HCT116 (cell line): ENCODE measurements around the gene ERLIN1. TPM values are rescaled to one million over a fixed set of nuclear protein-coding genes. Genes with fewer than 3 reads are reported as not detected.

ENCODE experiments used
- ATAC-seq: fragments of 200-7000 bp; cut with Tn5 transposase; 2 replicates; pipeline ENCODE4 v1.9.1; 2020; ENCODE audit warnings: mild to moderate bottlenecking, moderate library complexity
- BruUV-seq: library from RNA; stranded (reverse); fragments of 400-500 nt; replicated peaks from 2 replicates; lab custom pipeline; 2021; lab: Mats Ljungman, UMichigan
- CTCF ChIA-PET: fragments of 300-600 bp; sonication (Branson Sonifier 250); formaldehyde crosslinking; loops from one replicate; lab custom pipeline; 2021; ENCODE audit warnings: antibody characterized with exemption; lab: Charles Lee
- POLR2A ChIA-PET: fragments of 300-600, 350-600 bp; sonication (Branson Sonifier 250); formaldehyde crosslinking; loops from one replicate; lab custom pipeline; 2021; ENCODE audit warnings: antibody characterized with exemption; lab: Charles Lee
- RAD21 ChIA-PET, 2 experiments: fragments of 300-600 bp; sonication (Branson Sonifier 250); formaldehyde crosslinking; loops; one replicate each; lab custom pipeline; 2023; ENCODE audit warnings: low total read pairs in 2 of 2; ENCODE audit not compliant: uncharacterized antibody in 2 of 2, unreplicated experiment in 2 of 2, low non-redundant PET in 1 of 2; lab: Charles Lee
- DNase-seq: peaks from one replicate; pipeline ENCODE4 v3.0.0-alpha.2; 2010; ENCODE audit warnings: low read depth, low spot score
- H2AFZ ChIP-seq: fragments of 200-600 bp; shearing (Covaris generic), sonication (generic); 2 replicates; pipeline ENCODE4 v1.6.1; 2017; ENCODE audit warnings: low read depth, mixed run types, mixed read lengths, antibody characterized with exemption, low read length; ENCODE audit not compliant: poor library complexity, severe bottlenecking
- H3K27ac ChIP-seq: 2 replicates; pipeline ENCODE4 v1.5.1; 2012; ENCODE audit warnings: low read depth, low read length
- H3K27me3 ChIP-seq: fragments of 200-600 bp; sonication (generic); 2 replicates; pipeline ENCODE4 v1.6.1; 2016; ENCODE audit warnings: mixed run types, low read length, mixed read lengths; ENCODE audit not compliant: insufficient read depth
- H3K36me3 ChIP-seq, 2 experiments: fragments of 200-500 bp in 1 of 2; fragments of 200-600 bp in 1 of 2; sonication (Bioruptor generic) in 1 of 2; sonication (generic) in 1 of 2; 2 replicates each; pipeline versions ENCODE4 v1.5.1 to v1.6.1; 2014 to 2016; ENCODE audit warnings: low read length in 2 of 2, inconsistent platforms in 1 of 2, mixed read lengths in 1 of 2, mixed run types in 1 of 2; ENCODE audit not compliant: insufficient read depth in 2 of 2, control insufficient read depth in 1 of 2
- H3K4me1 ChIP-seq, 2 experiments: fragments of 200-600 bp in 1 of 2; sonication (generic) in 1 of 2; 2 replicates each; pipeline versions ENCODE4 v1.5.1 to v1.6.1; 2012 to 2017; ENCODE audit warnings: low read length in 2 of 2, inconsistent platforms in 1 of 2, mild to moderate bottlenecking in 1 of 2, mixed read lengths in 1 of 2, mixed run types in 1 of 2, moderate library complexity in 1 of 2; ENCODE audit not compliant: insufficient read depth in 2 of 2, control insufficient read depth in 1 of 2
- H3K4me2 ChIP-seq: fragments of 200-600 bp; sonication (generic); 2 replicates; pipeline ENCODE4 v1.6.1; 2017; ENCODE audit warnings: mixed run types, low read length, mixed read lengths
- H3K4me3 ChIP-seq, 2 experiments: fragments of 200-600 bp in 1 of 2; sonication (generic) in 1 of 2; replicated peaks in 1 of 2; 2 replicates each; pipeline ENCODE4 v1.5.1; 2011 to 2016; ENCODE audit warnings: low read length in 2 of 2, control low read depth in 1 of 2, low read depth in 1 of 2, mild to moderate bottlenecking in 1 of 2, mixed read lengths in 1 of 2, mixed run types in 1 of 2
- H3K79me2 ChIP-seq: fragments of 200-600 bp; sonication (generic); 2 replicates; pipeline ENCODE4 v1.6.1; 2017; ENCODE audit warnings: mild to moderate bottlenecking, mixed run types, low read length, moderate library complexity, mixed read lengths; ENCODE audit not compliant: insufficient read depth
- H3K9ac ChIP-seq: fragments of 200-600 bp; sonication (generic); 2 replicates; pipeline ENCODE4 v1.6.1; 2016; ENCODE audit warnings: low read length, mixed read lengths
- H3K9me2 ChIP-seq: fragments of 200-600 bp; sonication (generic), shearing (Covaris generic); 2 replicates; pipeline ENCODE4 v1.6.1; 2017; ENCODE audit warnings: mixed run types, mild to moderate bottlenecking, moderate library complexity; ENCODE audit not compliant: insufficient read depth
- H3K9me3 ChIP-seq, 2 experiments: fragments of 200-500 bp in 1 of 2; fragments of 200-600 bp in 1 of 2; sonication (Bioruptor generic) in 1 of 2; sonication (generic) in 1 of 2; 2 replicates each; pipeline ENCODE4 v1.6.1; 2014 to 2017; ENCODE audit warnings: low read length in 2 of 2, mixed read lengths in 2 of 2, inconsistent platforms in 1 of 2, low read depth in 1 of 2, mild to moderate bottlenecking in 1 of 2, mixed run types in 1 of 2, moderate library complexity in 1 of 2; ENCODE audit not compliant: control insufficient read depth in 1 of 2, insufficient read depth in 1 of 2
- H4K20me1 ChIP-seq: fragments of 200-600 bp; sonication (generic), shearing (Covaris generic); 2 replicates; pipeline ENCODE4 v1.6.1; 2017; ENCODE audit warnings: mixed run types, mild to moderate bottlenecking, moderate library complexity; ENCODE audit not compliant: insufficient read depth
- CBX3 ChIP-seq: IDR thresholded peaks from 2 replicates; pipeline ENCODE4 v1.6.1; 2012; ENCODE audit warnings: low read depth
- ELF1 ChIP-seq: IDR thresholded peaks from 2 replicates; pipeline ENCODE4 v1.6.1; 2012; ENCODE audit warnings: low read depth, borderline replicate concordance
- JUND ChIP-seq: IDR thresholded peaks from 2 replicates; pipeline ENCODE4 v1.6.1; 2012
- SRF ChIP-seq: IDR thresholded peaks from 2 replicates; pipeline ENCODE4 v1.6.1; 2012; ENCODE audit warnings: low read depth
- YY1 ChIP-seq: IDR thresholded peaks from 2 replicates; pipeline ENCODE4 v1.6.1; 2011; ENCODE audit warnings: low read length, low read depth, moderate library complexity, mild to moderate bottlenecking; ENCODE audit not compliant: insufficient replicate concordance; ENCODE audit errors: extremely low read depth
- ZFX ChIP-seq: fragments of 450-650 bp; IDR thresholded peaks from 2 replicates; pipeline ENCODE4 v1.6.1; 2017
- intact Hi-C: fragments of 100-400 bp; cut with micrococcal nuclease; formaldehyde crosslinking; loops from 2 replicates; pipeline ENCODE4 v1.10.0; 2022
- total RNA-seq: library from RNA; stranded (reverse); gene quantifications from one replicate; pipeline ENCODE4 v1.2.1, GENCODE V29; 2021; ENCODE audit not compliant: unreplicated experiment
- TF ChIP-seq, protein P1 (sequence below): IDR thresholded peaks from 2 replicates; pipeline ENCODE4 v1.6.1; 2012; ENCODE audit warnings: low read depth
- TF ChIP-seq, protein P2 (sequence below): IDR thresholded peaks from 2 replicates; pipeline ENCODE4 v1.6.1; 2011; ENCODE audit warnings: mild to moderate bottlenecking, low read length, moderate library complexity; ENCODE audit not compliant: insufficient replicate concordance; ENCODE audit errors: extremely low read depth

Gene ERLIN1
- total RNA-seq, 1 experiment from 2014 or later, result 64.5 TPM

DNA sequence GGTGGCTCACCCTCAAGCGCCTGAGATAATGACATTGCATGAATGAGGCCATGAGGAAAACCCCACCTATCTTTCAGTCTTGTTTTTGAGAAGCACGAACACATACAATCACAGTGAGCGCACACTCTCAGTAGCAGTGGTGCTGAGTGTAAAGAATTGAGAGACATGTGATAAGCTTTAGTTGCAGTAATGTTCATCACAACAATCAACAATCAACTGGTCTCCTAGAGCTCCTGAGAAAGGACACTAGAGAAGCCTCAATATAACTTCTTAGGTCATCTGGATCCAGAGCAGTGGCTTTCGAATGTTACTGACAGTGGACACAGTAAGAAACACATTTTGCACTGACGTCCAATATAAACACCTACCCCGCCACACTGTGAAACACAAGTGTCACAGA lies 12.8 kb downstream of the ERLIN1 start:
- intact Hi-C loops, result no loop called here
- RAD21 ChIA-PET, result no interaction called here
- H3K4me1 ChIP-seq, result no peaks in the 10 kb centered on the region
- no peak overlapping the region for H3K27ac ChIP-seq
- no peak for ATAC-seq
- peaks cover 55 to 57% of the 10 kb centered on the region in 2 experiments for H3K36me3 ChIP-seq
- no TSS peak for BruUV-seq
- TF ChIP-seq ZFX (no peak), JUND (no peak), ELF1 (no peak), YY1 (no peak), SRF (no peak), CBX3 (no peak)
- TF ChIP-seq, protein P1, sequence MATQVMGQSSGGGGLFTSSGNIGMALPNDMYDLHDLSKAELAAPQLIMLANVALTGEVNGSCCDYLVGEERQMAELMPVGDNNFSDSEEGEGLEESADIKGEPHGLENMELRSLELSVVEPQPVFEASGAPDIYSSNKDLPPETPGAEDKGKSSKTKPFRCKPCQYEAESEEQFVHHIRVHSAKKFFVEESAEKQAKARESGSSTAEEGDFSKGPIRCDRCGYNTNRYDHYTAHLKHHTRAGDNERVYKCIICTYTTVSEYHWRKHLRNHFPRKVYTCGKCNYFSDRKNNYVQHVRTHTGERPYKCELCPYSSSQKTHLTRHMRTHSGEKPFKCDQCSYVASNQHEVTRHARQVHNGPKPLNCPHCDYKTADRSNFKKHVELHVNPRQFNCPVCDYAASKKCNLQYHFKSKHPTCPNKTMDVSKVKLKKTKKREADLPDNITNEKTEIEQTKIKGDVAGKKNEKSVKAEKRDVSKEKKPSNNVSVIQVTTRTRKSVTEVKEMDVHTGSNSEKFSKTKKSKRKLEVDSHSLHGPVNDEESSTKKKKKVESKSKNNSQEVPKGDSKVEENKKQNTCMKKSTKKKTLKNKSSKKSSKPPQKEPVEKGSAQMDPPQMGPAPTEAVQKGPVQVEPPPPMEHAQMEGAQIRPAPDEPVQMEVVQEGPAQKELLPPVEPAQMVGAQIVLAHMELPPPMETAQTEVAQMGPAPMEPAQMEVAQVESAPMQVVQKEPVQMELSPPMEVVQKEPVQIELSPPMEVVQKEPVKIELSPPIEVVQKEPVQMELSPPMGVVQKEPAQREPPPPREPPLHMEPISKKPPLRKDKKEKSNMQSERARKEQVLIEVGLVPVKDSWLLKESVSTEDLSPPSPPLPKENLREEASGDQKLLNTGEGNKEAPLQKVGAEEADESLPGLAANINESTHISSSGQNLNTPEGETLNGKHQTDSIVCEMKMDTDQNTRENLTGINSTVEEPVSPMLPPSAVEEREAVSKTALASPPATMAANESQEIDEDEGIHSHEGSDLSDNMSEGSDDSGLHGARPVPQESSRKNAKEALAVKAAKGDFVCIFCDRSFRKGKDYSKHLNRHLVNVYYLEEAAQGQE, result no peak
- TF ChIP-seq, protein P2, sequence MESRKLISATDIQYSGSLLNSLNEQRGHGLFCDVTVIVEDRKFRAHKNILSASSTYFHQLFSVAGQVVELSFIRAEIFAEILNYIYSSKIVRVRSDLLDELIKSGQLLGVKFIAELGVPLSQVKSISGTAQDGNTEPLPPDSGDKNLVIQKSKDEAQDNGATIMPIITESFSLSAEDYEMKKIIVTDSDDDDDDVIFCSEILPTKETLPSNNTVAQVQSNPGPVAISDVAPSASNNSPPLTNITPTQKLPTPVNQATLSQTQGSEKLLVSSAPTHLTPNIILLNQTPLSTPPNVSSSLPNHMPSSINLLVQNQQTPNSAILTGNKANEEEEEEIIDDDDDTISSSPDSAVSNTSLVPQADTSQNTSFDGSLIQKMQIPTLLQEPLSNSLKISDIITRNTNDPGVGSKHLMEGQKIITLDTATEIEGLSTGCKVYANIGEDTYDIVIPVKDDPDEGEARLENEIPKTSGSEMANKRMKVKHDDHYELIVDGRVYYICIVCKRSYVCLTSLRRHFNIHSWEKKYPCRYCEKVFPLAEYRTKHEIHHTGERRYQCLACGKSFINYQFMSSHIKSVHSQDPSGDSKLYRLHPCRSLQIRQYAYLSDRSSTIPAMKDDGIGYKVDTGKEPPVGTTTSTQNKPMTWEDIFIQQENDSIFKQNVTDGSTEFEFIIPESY, result no peak
- TF ChIP-seq, all 23 proteins: peak for 0
- H3K4me2 ChIP-seq, result no peak overlapping the region
- H4K20me1 ChIP-seq, result peaks cover 5% of the 10 kb centered on the region; the same call in 1 of the 2 replicates
- H2AFZ ChIP-seq, result no peak overlapping the region
- no peaks in the 10 kb centered on the region for H3K9me2 ChIP-seq
- H3K4me3 ChIP-seq, result no peak overlapping the region
- peaks cover 73% of the 10 kb centered on the region for H3K79me2 ChIP-seq
- ChIA-PET CTCF (no interaction called here), POLR2A (no interaction called here)
- no peak overlapping the region for H3K9ac ChIP-seq
- H3K27me3 ChIP-seq, result no peaks in the 10 kb centered on the region
- DNase-seq, result no peak
- no peaks in the 10 kb centered on the region for H3K9me3 ChIP-seq
